RWPE2 (cell line): ENCODE data around the gene BFSP2.
"Not testable (repeated sequence)": the region's sequence is repeated elsewhere in the genome, so short reads cannot be mapped to it uniquely, and the experiment has no call there.

Experiments used
- ATAC-seq: fragments of 200-7000 bp; cut with Tn5 transposase; 3 replicates; pipeline ENCODE4 v1.9.1; 2021; ENCODE audit warnings: low read depth
- DNase-seq: peaks from one replicate; pipeline ENCODE4 v3.0.0-alpha.2; 2020; ENCODE audit warnings: low spot score
- H3K27ac ChIP-seq: fragments of 450-650 bp; 2 replicates; pipeline ENCODE4 v1.5.1; 2017; ENCODE audit warnings: mild to moderate bottlenecking; ENCODE audit not compliant: poor library complexity, severe bottlenecking
- H3K27me3 ChIP-seq: fragments of 250-450 bp; sonication (Bioruptor Pico); 2 replicates; pipeline ENCODE4 v1.5.1; 2021; ENCODE audit warnings: mild to moderate bottlenecking, moderate library complexity; ENCODE audit not compliant: insufficient read depth, poor library complexity, severe bottlenecking
- H3K36me3 ChIP-seq: fragments of 250-450 bp; sonication (Bioruptor Pico); 2 replicates; pipeline ENCODE4 v1.5.1; 2020; ENCODE audit warnings: low read depth, mild to moderate bottlenecking, moderate library complexity
- H3K4me1 ChIP-seq: fragments of 250-450 bp; sonication (Bioruptor Pico); 2 replicates; pipeline ENCODE4 v1.5.1; 2021; ENCODE audit warnings: mild to moderate bottlenecking, moderate library complexity; ENCODE audit not compliant: insufficient read depth, poor library complexity, severe bottlenecking
- H3K4me3 ChIP-seq: fragments of 250-450 bp; sonication (Bioruptor Pico); 2 replicates; pipeline ENCODE4 v1.5.1; 2021; ENCODE audit warnings: mild to moderate bottlenecking, moderate library complexity; ENCODE audit not compliant: severe bottlenecking
- H3K9me3 ChIP-seq: fragments of 250-450 bp; sonication (Bioruptor Pico); 2 replicates; pipeline ENCODE4 v1.5.1; 2021; ENCODE audit warnings: mild to moderate bottlenecking, moderate library complexity; ENCODE audit not compliant: severe bottlenecking
- CTCF ChIP-seq: fragments of 450-650 bp; IDR thresholded peaks from one replicate; pipeline ENCODE4 v1.5.1; 2017; ENCODE audit warnings: mild to moderate bottlenecking, moderate library complexity; ENCODE audit not compliant: poor library complexity, severe bottlenecking

BFSP2 gene

GRCh38 chr3:133521946-133522345, 122.1 kb downstream of the BFSP2 start:
- TF ChIP-seq CTCF, result no peak
- no peaks in the 10 kb centered on the region for H3K27me3 ChIP-seq
- DNase-seq (no peak), ATAC-seq (no peak)
- no peaks in the 10 kb centered on the region for H3K9me3 ChIP-seq
- H3K36me3 ChIP-seq, result no peaks in the 10 kb centered on the region
- no peaks in the 10 kb centered on the region for H3K4me1 ChIP-seq
- no peak overlapping the region for H3K4me3 ChIP-seq
- no peak overlapping the region for H3K27ac ChIP-seq

GRCh38 chr3:133523758-133524157, 123.9 kb downstream of the BFSP2 start:
- H3K4me3 ChIP-seq, DNase-seq, H3K4me1 ChIP-seq, H3K27me3 ChIP-seq, H3K9me3 ChIP-seq, ATAC-seq, H3K27ac ChIP-seq, H3K36me3 ChIP-seq: not testable (repeated sequence)
